Activated naive CD8-positive, alpha-beta T cell (primary cell): ENCODE data around the gene GABPB1.
"Not testable (repeated sequence)": the region's sequence is repeated elsewhere in the genome, so short reads cannot be mapped to it uniquely, and the experiment has no call there.

Experiments
- H3K27ac Mint-ChIP-seq: one replicate; pipeline ENCODE4 v1.8.0; 2021; ENCODE audit warnings: mixed read lengths
- H3K27me3 Mint-ChIP-seq: one replicate; pipeline ENCODE4 v1.8.0; 2021; ENCODE audit warnings: mixed read lengths
- H3K36me3 Mint-ChIP-seq: one replicate; pipeline ENCODE4 v1.8.0; 2021; ENCODE audit warnings: mixed read lengths
- H3K4me1 Mint-ChIP-seq: one replicate; pipeline ENCODE4 v1.8.0; 2021; ENCODE audit warnings: low read depth, mixed read lengths
- H3K4me3 Mint-ChIP-seq: one replicate; pipeline ENCODE4 v1.8.0; 2021; ENCODE audit warnings: mild to moderate bottlenecking, mixed read lengths
- H3K9me3 Mint-ChIP-seq: one replicate; pipeline ENCODE4 v1.8.0; 2021; ENCODE audit warnings: low read depth, mixed read lengths

Gene GABPB1

GRCh38 chr15:50354838-50355618, at the start of gene GABPB1:
TSS of gene GABPB1 (minus strand) at chr15:50355198. CDS start at chr15:50309798, 45,400 bp downstream.
- Mint-ChIP-seq H3K4me3 (peak within 1 kb of the TSS; percentile 100), H3K27ac (peak within 1 kb of the TSS; percentile 100), H3K4me1 (peaks cover 52% of the 10 kb centered on the region), H3K36me3 (peaks cover 27% of the 10 kb centered on the region), H3K9me3 (no peaks in the 10 kb centered on the region), H3K27me3 (no peaks in the 10 kb centered on the region)

- H3K36me3 Mint-ChIP-seq, H3K4me1 Mint-ChIP-seq, H3K9me3 Mint-ChIP-seq, H3K4me3 Mint-ChIP-seq, H3K27me3 Mint-ChIP-seq, H3K27ac Mint-ChIP-seq: not testable (repeated sequence)
These were observed 36.6 kb upstream of the GABPB1 start for GRCh38 chr15:50391561-50391960.

GRCh38 chr15:50390554-50391264, 35.7 kb upstream of the GABPB1 start:
- H3K9me3 Mint-ChIP-seq = no peaks in the 10 kb centered on the region
- H3K36me3 Mint-ChIP-seq = no peaks in the 10 kb centered on the region
- H3K4me3 Mint-ChIP-seq = no peak overlapping the region
- no peaks in the 10 kb centered on the region for H3K4me1 Mint-ChIP-seq
- no peaks in the 10 kb centered on the region for H3K27me3 Mint-ChIP-seq
- H3K27ac Mint-ChIP-seq = no peak overlapping the region

DNA sequence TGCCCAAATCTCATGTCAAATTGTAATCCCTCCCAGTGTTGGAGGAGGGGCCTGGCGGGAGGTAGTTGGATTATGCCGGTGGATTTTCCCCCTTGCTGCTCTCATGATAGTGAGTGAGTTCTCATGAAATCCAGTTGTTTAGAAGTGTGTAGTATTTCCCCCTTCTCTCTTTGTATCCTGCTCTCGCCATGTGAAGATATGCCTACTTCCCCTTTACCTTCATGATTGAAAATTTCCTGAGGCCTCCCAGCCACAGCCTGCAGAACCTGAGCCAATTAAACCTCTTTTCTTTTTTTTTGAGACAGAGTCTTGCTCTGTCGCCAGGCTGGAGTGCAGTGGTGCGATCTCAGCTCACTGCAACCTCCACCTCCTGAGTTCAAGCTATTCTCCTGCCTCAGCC, 27.4 kb upstream of the GABPB1 start:
- H3K27me3 Mint-ChIP-seq, H3K4me3 Mint-ChIP-seq, H3K4me1 Mint-ChIP-seq, H3K36me3 Mint-ChIP-seq, H3K9me3 Mint-ChIP-seq, H3K27ac Mint-ChIP-seq: not testable (repeated sequence)

- peaks cover 10% of the 10 kb centered on the region for H3K4me1 Mint-ChIP-seq
- no peak overlapping the region for H3K27ac Mint-ChIP-seq
- no peaks in the 10 kb centered on the region for H3K27me3 Mint-ChIP-seq
- H3K4me3 Mint-ChIP-seq = no peak overlapping the region
- H3K36me3 Mint-ChIP-seq = peaks cover 2% of the 10 kb centered on the region
- no peaks in the 10 kb centered on the region for H3K9me3 Mint-ChIP-seq
These were observed 26.4 kb upstream of the GABPB1 start for GRCh38 chr15:50381438-50381837.

DNA sequence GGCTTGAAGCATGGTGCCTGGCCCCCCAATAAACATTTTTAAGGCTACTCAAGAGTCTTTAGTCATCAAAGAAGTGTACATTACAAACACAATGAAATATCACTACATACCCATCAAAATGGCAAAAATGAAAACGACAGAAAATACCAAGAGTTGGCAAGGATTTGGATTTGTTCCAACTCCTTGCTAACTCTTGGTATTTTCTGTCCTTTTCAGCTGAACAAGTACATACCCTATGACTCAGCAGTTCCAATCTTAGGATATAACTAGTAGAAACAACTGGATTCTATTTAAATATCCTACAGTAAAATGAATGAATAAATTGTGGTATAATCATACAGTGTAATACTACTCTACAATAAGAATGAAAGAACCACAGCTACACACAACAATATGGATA, 25.1 kb upstream of the GABPB1 start:
- Mint-ChIP-seq H3K4me3 (no peak overlapping the region), H3K4me1 (peaks cover 10% of the 10 kb centered on the region), H3K9me3 (no peaks in the 10 kb centered on the region), H3K27me3 (no peaks in the 10 kb centered on the region), H3K36me3 (peaks cover 2% of the 10 kb centered on the region), H3K27ac (no peak overlapping the region)

DNA sequence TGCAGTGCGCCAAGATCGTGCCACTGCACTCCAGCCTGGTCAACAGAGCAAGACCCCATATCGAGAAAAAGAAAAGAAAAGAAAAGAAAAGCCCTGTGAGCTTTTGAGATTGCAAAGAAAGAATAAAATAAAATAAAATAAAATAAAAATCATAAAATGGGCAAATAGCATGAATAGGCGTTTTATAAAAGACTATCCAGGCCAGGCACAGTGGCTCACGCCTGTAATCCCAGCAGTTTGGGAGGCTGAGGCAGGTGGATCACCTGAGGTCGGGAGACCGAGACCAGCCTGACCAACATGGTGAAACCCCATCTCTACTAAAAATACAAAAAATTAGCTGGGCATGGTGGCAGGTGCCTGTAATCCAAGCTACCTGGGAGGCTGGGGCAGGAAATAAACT, 24.4 kb upstream of the GABPB1 start:
- not testable (repeated sequence) for H3K9me3 Mint-ChIP-seq, H3K4me3 Mint-ChIP-seq, H3K27ac Mint-ChIP-seq, H3K27me3 Mint-ChIP-seq, H3K4me1 Mint-ChIP-seq, H3K36me3 Mint-ChIP-seq

DNA sequence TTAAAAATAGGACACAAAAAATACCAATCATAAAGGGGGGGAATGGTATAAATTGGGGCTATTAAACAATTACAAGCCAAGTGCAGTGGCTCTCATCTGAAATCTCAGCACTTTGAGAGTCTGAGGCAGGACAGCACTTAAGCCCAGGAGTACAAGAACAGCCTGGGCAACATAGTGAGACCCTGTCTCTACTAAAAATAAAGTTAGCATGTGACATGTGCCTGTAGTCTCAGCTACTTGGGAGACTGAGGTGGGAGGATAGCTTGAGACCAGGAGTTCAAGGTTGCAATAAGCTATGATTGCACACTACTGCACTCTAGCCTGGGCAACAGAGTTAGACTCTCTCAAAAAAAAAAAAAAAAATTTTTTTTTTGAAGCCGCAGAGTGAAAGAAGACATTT, 23.8 kb upstream of the GABPB1 start:
- H3K27ac Mint-ChIP-seq = no peak overlapping the region
- H3K4me3 Mint-ChIP-seq = no peak overlapping the region
- peaks cover 2% of the 10 kb centered on the region for H3K36me3 Mint-ChIP-seq
- H3K4me1 Mint-ChIP-seq = peaks cover 10% of the 10 kb centered on the region
- H3K27me3 Mint-ChIP-seq = no peaks in the 10 kb centered on the region
- H3K9me3 Mint-ChIP-seq = no peaks in the 10 kb centered on the region

GRCh38 chr15:50377867-50378751, 23.1 kb upstream of the GABPB1 start:
- Mint-ChIP-seq H3K9me3 (no peaks in the 10 kb centered on the region), H3K4me1 (peaks cover 10% of the 10 kb centered on the region), H3K27ac (peak overlapping the region; percentile 59), H3K36me3 (peaks cover 2% of the 10 kb centered on the region), H3K4me3 (no peak overlapping the region), H3K27me3 (no peaks in the 10 kb centered on the region)

DNA sequence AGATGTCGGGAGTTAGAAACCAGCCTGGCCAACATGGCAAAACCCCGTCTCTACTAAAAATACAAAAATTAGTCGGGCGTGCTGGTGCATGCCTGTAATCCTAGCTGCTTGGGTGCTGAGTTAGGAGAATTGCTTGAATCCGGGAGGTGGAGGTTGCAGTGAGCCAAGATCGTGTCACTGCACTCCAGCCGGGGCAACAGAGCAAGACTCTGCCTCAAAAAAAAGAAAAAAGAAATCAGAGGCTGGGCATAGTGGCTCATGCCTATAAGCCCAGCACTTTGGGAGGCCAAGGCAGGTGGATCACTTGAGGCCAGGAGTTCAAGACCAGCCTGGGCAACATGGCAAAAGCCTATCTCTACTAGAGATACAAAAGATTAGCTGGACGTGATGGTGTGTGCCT, 14.6 kb upstream of the GABPB1 start:
- H3K27ac Mint-ChIP-seq, H3K4me3 Mint-ChIP-seq, H3K4me1 Mint-ChIP-seq, H3K36me3 Mint-ChIP-seq, H3K27me3 Mint-ChIP-seq, H3K9me3 Mint-ChIP-seq: not testable (repeated sequence)

- no peaks in the 10 kb centered on the region for H3K9me3 Mint-ChIP-seq
- no peaks in the 10 kb centered on the region for H3K27me3 Mint-ChIP-seq
- H3K4me3 Mint-ChIP-seq = no peak overlapping the region
- H3K36me3 Mint-ChIP-seq = peaks cover 7% of the 10 kb centered on the region
- H3K27ac Mint-ChIP-seq = peak overlapping the region; percentile 70
- peaks cover 25% of the 10 kb centered on the region for H3K4me1 Mint-ChIP-seq
These were observed 11.0 kb upstream of the GABPB1 start for GRCh38 chr15:50365971-50366370.

GRCh38 chr15:50365570-50365969, 10.6 kb upstream of the GABPB1 start:
- Mint-ChIP-seq H3K4me1 (peaks cover 28% of the 10 kb centered on the region), H3K27ac (peak overlapping the region; percentile 70), H3K9me3 (no peaks in the 10 kb centered on the region), H3K36me3 (peaks cover 9% of the 10 kb centered on the region), H3K4me3 (no peak overlapping the region), H3K27me3 (no peaks in the 10 kb centered on the region)

DNA sequence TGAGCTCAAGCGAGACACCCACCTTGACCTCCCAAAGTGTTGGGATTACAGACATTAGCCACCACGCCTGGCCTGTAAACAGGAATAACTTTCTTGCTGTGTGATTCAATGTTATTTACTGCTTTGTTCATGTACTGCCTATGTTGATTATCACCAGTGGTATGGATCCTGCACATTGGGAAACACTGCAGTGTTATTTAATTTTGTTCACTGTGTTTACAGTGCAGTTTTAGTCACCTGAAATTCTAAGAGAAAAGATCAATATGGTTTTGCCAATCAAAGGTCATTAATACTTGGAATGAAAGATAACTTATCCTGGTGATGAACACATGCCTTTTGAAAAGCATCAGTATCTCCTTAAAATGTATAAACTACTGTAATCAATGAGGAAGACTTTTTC, 8.6 kb upstream of the GABPB1 start:
- peaks cover 11% of the 10 kb centered on the region for H3K36me3 Mint-ChIP-seq
- H3K9me3 Mint-ChIP-seq = no peaks in the 10 kb centered on the region
- peaks cover 39% of the 10 kb centered on the region for H3K4me1 Mint-ChIP-seq
- H3K4me3 Mint-ChIP-seq = no peak overlapping the region
- no peak overlapping the region for H3K27ac Mint-ChIP-seq
- no peaks in the 10 kb centered on the region for H3K27me3 Mint-ChIP-seq

- Mint-ChIP-seq H3K36me3 (peaks cover 18% of the 10 kb centered on the region), H3K4me3 (no peak overlapping the region), H3K27ac (peak overlapping the region; percentile 79), H3K27me3 (no peaks in the 10 kb centered on the region), H3K9me3 (no peaks in the 10 kb centered on the region), H3K4me1 (peaks cover 50% of the 10 kb centered on the region)
These were observed 6.8 kb upstream of the GABPB1 start for GRCh38 chr15:50361756-50362155.

DNA sequence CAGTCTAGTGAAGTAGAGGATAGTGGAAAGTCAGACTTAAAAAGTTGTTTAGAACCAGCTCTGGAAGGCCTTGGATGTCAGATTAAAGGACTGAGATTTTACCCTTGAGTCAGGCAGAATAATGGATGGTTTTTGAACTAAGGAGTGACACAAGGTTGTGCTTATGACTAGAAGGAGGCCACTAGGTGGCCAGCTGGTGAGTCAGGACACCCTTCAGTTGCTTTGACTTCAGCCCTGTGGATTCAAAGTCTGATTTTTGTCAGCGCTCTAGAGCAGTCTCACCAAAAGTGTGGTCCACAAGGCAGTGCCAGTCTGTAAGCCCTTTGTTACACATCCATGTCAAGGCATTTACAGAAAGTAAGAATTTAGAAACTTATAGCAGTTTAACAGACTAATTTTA, 3.8 kb upstream of the GABPB1 start:
- H3K36me3 Mint-ChIP-seq = peaks cover 28% of the 10 kb centered on the region
- H3K9me3 Mint-ChIP-seq = no peaks in the 10 kb centered on the region
- H3K4me3 Mint-ChIP-seq = peak overlapping the region; percentile 44
- peaks cover 49% of the 10 kb centered on the region for H3K4me1 Mint-ChIP-seq
- H3K27me3 Mint-ChIP-seq = no peaks in the 10 kb centered on the region
- H3K27ac Mint-ChIP-seq = peak overlapping the region; percentile 58
